Heart right ventricle (tissue), 16 donors: ENCODE measurements around the gene MXRA8. TPM values are rescaled to one million over a fixed set of nuclear protein-coding genes. Genes with fewer than 3 reads are reported as not detected.

Experiments used
- ATAC-seq, 8 donors: fragments of 200-7000 bp; cut with Tn5 transposase; one replicate each; pipeline ENCODE4 v1.9.1; 2020; ENCODE audit warnings: mild to moderate bottlenecking in 8 of 8, moderate library complexity in 8 of 8, moderate number of reproducible peaks in 1 of 8
- DNase-seq, 2 donors: peaks; one replicate each; pipeline ENCODE4 v3.0.0-alpha.2; 2020
- H3K27ac ChIP-seq, 10 donors: fragments of 200-600 bp; sonication (generic) in 2 of 10; one replicate each; pipeline versions ENCODE4 v1.5.0 to v1.8.0; 2020 to 2022; ENCODE audit warnings: mild to moderate bottlenecking in 3 of 10
- H3K27me3 ChIP-seq, 7 donors: fragments of 200-600 bp; one replicate each; pipeline ENCODE4 v1.8.0; 2021 to 2022; ENCODE audit warnings: mild to moderate bottlenecking in 2 of 7
- H3K36me3 ChIP-seq, 9 donors: fragments of 200-600 bp; sonication (generic) in 1 of 9; one replicate each; pipeline versions ENCODE4 v1.5.0 to v1.8.0; 2020 to 2022; ENCODE audit warnings: mild to moderate bottlenecking in 2 of 9
- H3K4me1 ChIP-seq, 9 donors: fragments of 200-600 bp; sonication (generic) in 1 of 9; one replicate each; pipeline versions ENCODE4 v1.5.0 to v1.8.0; 2020 to 2022; ENCODE audit warnings: mild to moderate bottlenecking in 4 of 9
- H3K4me3 ChIP-seq, 10 donors: fragments of 200-600 bp; sonication (generic) in 2 of 10; one replicate each; pipeline versions ENCODE4 v1.5.0 to v1.8.0; 2020 to 2022; ENCODE audit warnings: mild to moderate bottlenecking in 7 of 10, moderate library complexity in 2 of 10
- H3K9me3 ChIP-seq, 11 donors: fragments of 200-600 bp in 10 of 11; sonication (generic) in 2 of 11; one replicate each; pipeline versions ENCODE4 v1.5.0 to v1.8.0; 2013 to 2022; ENCODE audit warnings: mild to moderate bottlenecking in 2 of 11, control low read depth in 1 of 11, moderate library complexity in 1 of 11
- WGBS, 2 donors: extraction: QIAGEN DNeasy Blood & Tissue Kit; methylation state at CpG; one replicate each; pipeline ENCODE4 v1.1.7; 2013; ENCODE audit warnings: inconsistent platforms in 1 of 2; 5-methylcytosine and 5-hydroxymethylcytosine counted together
- intact Hi-C, 10 donors: fragments of 100-400 bp; cut with DNase I; formaldehyde crosslinking; loops; one replicate each; pipeline versions ENCODE4 v1.11.1 to v1.14.2; 2022
- polyA plus RNA-seq, 2 donors: library from polyadenylated mRNA; stranded (reverse); fragments of 200-250 nt; gene quantifications; one replicate each; pipeline ENCODE4 v1.2.3, GENCODE V29; 2013
- total RNA-seq, 10 donors: library from RNA; stranded (reverse); fragmentation: NEBNext Ultra II Directional in 3 of 10; extraction: Animal tissue kit (Norgen Biotek cat#: 25700) in 3 of 10; gene quantifications; one replicate each; pipeline versions ENCODE4 v1.2.1 to v1.2.4, GENCODE V29; 2021 to 2023
- TF ChIP-seq, protein P1 (sequence below), 9 donors: fragments of 200-600 bp; sonication (generic) in 2 of 9; IDR thresholded peaks; one replicate each; pipeline versions ENCODE4 v1.5.0 to v1.8.0; 2021 to 2022; ENCODE audit warnings: antibody characterized with exemption in 9 of 9, mild to moderate bottlenecking in 5 of 9, moderate library complexity in 1 of 9
- donor health status: Arrhythmogenic right ventricular cardiomyopathy.
- donor health status: ischemic (EF 13 %, LVEDD 7.1; RV severe dilation, severe dysfunction).
- donor health status: healthy with polysubstance abuse.
- donor health status: DM: no; HTN: yes; CAD: no.
- donor health status: DM: no; HTN: no; CAD: no.
- donor health status: ischemic (EF 25% LVEDD 6.9; RV normal size, moderate dysfunction).
- donor health status: ischemic (EF 25% LVEDD 5.7; RV mildly dilated, moderate dysfunction).
- donor health status: healthy.
- donor health status: DM: yes; HTN: yes; CAD: no.
- donor health status: Ischemic cardiomyopathy.
- donor health status: ischemic (EF 35%, LVEDD 5.7; RV mildly dilated, moderate dysfunction).
- donor health status: nonischemic (EF 11% LVEDD 7.7; RV severe dilation, severe dysfunction).
- donor health status: DM: yes; HTN: yes; CAD: no.
- donor health status: PGD.
- donor health status: ischemic (EF 29% LVEDD 5.4; RV normal size, mild dysfunction).
- donor health status: nonischemic (EF 23%, LVEDD 6.1; RV moderate dilation, normal function).

The MXRA8 gene
- total and polyA plus RNA-seq, 12 donors, result 7.2 to 35.6 (median 15.5) TPM

DNA sequence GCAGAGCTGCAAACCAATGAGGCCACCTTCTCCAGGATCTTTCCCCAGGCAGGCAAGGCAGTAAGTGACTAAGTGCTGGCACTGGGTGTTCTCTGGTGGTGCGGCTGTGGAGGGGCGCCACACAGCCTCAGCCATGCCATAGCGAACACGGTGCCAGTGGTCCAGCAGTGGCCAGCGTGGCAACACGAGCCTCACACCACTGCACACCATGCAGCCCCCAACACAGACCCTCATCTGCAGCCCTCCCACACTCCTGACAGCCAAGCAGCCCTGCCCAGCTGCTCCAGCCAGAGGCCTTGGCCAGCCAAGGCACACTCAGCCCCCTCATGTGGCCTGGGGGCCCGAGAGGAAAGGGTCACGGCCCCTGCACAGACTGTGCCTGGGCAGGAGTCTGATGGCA, 36.9 kb downstream of the MXRA8 start:
- Histone ChIP-seq H3K4me3 (no peak overlapping the region), H3K9me3 (no peaks in the 10 kb centered on the region), H3K27ac (peak overlapping the region in 2 of 10 donors; percentile 4 to 10), H3K36me3 (peaks cover 0 to 56% (median 13%) of the 10 kb centered on the region in 9 donors), H3K4me1 (peaks cover 10 to 69% (median 53%) of the 10 kb centered on the region in 9 donors), H3K27me3 (no peaks in the 10 kb centered on the region)
- DNase-seq (no peak), ATAC-seq (no peak)
- WGBS, 2 donors, result 87 to 89% methylated on average over 8 of the region's 8 CpGs
- TF ChIP-seq, protein P1, sequence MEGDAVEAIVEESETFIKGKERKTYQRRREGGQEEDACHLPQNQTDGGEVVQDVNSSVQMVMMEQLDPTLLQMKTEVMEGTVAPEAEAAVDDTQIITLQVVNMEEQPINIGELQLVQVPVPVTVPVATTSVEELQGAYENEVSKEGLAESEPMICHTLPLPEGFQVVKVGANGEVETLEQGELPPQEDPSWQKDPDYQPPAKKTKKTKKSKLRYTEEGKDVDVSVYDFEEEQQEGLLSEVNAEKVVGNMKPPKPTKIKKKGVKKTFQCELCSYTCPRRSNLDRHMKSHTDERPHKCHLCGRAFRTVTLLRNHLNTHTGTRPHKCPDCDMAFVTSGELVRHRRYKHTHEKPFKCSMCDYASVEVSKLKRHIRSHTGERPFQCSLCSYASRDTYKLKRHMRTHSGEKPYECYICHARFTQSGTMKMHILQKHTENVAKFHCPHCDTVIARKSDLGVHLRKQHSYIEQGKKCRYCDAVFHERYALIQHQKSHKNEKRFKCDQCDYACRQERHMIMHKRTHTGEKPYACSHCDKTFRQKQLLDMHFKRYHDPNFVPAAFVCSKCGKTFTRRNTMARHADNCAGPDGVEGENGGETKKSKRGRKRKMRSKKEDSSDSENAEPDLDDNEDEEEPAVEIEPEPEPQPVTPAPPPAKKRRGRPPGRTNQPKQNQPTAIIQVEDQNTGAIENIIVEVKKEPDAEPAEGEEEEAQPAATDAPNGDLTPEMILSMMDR (IDR thresholded peaks at IDR 0.05), result no peak
- intact Hi-C loops, result no loop called here

DNA sequence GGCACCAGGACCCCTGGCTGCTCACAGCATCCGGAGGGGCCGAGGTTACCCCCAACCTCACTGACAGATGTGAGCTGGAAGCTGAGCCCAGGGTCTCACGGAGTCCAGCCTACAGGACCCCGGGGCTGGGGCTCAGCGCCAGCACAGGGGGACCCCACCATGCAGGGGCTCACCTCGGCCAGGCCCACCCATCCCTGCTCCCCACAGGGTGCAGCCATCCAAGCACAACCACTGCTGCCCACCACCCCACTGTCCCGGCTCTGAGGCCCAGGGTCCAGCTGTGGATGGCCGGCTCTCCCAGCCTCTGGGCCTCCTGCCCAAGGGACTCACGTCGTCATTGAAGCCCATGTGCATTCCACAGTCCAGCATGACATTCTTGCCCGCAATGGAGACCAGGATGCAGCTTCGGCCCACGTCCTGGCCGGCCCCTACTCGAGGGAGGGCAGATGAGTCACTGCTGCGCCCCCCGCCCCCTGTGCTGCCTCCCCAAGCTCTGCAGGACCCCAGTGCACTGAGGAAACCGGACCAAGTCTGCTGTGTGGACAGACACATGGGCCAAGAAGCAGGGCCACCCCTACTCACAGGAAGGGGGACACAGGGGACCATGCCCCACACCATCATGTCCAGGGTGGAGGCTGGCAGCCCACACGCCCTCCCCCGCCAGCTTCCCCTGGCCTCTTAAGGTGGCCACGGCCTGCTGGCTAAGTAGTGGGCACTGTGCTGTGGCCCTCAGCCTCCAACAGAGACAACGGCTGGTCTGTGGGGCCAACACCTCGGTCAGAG, 37.5 kb downstream of the MXRA8 start:
- Histone ChIP-seq H3K36me3 (peaks cover 0 to 62% (median 17%) of the 10 kb centered on the region in 9 donors), H3K4me1 (peaks cover 5 to 62% (median 47%) of the 10 kb centered on the region in 9 donors), H3K9me3 (no peaks in the 10 kb centered on the region), H3K27ac (peak overlapping the region in 2 of 10 donors; percentile 4 to 10), H3K4me3 (no peak overlapping the region), H3K27me3 (no peaks in the 10 kb centered on the region)
- no peak for DNase-seq
- intact Hi-C loops, result no loop called here
- ATAC-seq, result no peak
- TF ChIP-seq, protein P1 (IDR thresholded peaks at IDR 0.05), result no peak
- 69 to 73% methylated on average over 23 of the region's 23 CpGs for WGBS, 2 donors

DNA sequence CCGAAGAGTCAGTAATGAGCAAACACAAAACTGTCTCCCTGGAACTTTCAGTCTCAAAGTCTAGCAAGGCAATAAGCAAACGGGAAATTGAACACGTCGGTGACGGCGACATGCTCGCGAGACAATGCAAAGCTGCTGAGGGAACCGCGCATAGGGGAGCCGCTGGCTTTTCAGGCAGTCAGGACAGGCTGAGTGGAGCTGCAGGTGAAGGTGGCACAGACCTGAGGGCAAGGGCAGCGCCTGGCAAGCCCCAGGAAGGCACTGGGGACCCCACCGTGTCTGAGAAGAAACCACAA, 38.8 kb downstream of the MXRA8 start:
- Histone ChIP-seq H3K4me3 (no peak overlapping the region), H3K4me1 (peaks cover 0 to 52% (median 38%) of the 10 kb centered on the region in 9 donors), H3K36me3 (peaks cover 0 to 71% (median 17%) of the 10 kb centered on the region in 9 donors), H3K27me3 (no peaks in the 10 kb centered on the region), H3K9me3 (no peaks in the 10 kb centered on the region), H3K27ac (peak overlapping the region in 1 of 10 donors; percentile 6)
- WGBS, 2 donors, result 87 to 95% methylated on average over 13 of the region's 13 CpGs
- ATAC-seq (no peak), DNase-seq (no peak)
- intact Hi-C loops, result no loop called here
- TF ChIP-seq, protein P1 (IDR thresholded peaks at IDR 0.05), result no peak

DNA sequence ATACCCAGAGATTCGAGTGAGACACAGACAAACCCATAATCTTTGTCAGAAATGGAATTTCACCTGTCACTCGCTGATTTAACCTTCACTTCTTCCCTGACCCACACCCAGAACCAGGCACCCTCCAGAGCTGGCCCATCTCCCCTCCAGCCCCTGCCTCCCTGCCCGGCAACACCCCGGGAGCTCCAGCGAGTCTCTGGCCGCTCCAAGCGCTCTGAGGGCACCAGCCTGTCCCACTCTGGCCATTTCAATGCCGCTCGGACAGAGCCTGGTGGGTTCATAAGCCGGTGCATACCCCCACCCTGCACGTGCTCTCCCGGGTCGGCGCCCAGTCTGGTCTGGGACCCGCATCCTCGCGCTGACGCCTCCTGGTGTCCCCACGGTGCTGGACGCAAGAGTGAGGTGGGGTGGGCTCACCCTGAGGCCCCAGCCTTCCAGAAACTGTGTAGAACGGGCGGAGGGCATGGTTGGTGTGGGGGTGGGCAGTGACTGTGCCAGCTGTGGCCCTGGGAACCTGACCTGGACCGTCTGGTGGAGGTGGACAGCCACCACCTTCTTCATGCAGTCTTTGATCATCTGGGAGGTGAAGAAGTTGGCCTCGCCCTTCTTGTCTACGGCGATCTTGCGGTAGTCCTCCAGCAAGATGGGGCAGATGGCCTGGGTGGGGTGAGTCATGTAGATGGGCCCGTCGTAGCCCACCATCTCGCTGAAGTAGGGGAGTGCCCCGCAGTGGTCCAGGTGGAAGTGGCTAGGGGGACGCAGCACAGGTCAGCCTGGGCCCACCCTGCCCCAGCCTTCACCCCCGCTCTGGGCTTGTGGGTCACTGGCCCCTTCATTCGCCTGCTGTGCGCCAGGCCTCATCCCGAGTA, 39.3 kb downstream of the MXRA8 start:
- H3K4me3 ChIP-seq, result no peak overlapping the region
- intact Hi-C loops, result no loop called here
- WGBS, 2 donors, result 90% methylated on average over 36 of the region's 36 CpGs
- H3K4me1 ChIP-seq, result peaks cover 0 to 52% (median 38%) of the 10 kb centered on the region in 9 donors
- no peaks in the 10 kb centered on the region for H3K27me3 ChIP-seq
- H3K9me3 ChIP-seq, result no peaks in the 10 kb centered on the region
- TF ChIP-seq, protein P1 (IDR thresholded peaks at IDR 0.05), result no peak
- peaks cover 0 to 76% (median 23%) of the 10 kb centered on the region in 9 donors for H3K36me3 ChIP-seq
- ATAC-seq, result peak in 2 of 8 donors; percentile 1 to 10
- no peak for DNase-seq
- H3K27ac ChIP-seq, result peak overlapping the region in 8 of 10 donors; percentile 6 to 71 (median 34)
